Uterus (tissue), 2 donors: ENCODE data around the gene LY6G5B.

Experiments used
- POLR2A ChIP-seq, 2 donors: fragments of 450-650 bp; IDR thresholded peaks; one replicate each; pipeline ENCODE4 v1.6.1; 2016; ENCODE audit warnings: antibody characterized with exemption in 2 of 2, mild to moderate bottlenecking in 1 of 2, moderate library complexity in 1 of 2
- TF ChIP-seq, protein P1 (sequence below), 4 experiments: fragments of 200-600 bp in 2 of 4; fragments of 450-650 bp in 2 of 4; sonication (generic) in 2 of 4; IDR thresholded peaks; one replicate each; pipeline ENCODE4 v1.5.1; 2016 to 2019; ENCODE audit warnings: antibody characterized with exemption in 4 of 4, mild to moderate bottlenecking in 2 of 4, moderate library complexity in 1 of 4

DNA sequence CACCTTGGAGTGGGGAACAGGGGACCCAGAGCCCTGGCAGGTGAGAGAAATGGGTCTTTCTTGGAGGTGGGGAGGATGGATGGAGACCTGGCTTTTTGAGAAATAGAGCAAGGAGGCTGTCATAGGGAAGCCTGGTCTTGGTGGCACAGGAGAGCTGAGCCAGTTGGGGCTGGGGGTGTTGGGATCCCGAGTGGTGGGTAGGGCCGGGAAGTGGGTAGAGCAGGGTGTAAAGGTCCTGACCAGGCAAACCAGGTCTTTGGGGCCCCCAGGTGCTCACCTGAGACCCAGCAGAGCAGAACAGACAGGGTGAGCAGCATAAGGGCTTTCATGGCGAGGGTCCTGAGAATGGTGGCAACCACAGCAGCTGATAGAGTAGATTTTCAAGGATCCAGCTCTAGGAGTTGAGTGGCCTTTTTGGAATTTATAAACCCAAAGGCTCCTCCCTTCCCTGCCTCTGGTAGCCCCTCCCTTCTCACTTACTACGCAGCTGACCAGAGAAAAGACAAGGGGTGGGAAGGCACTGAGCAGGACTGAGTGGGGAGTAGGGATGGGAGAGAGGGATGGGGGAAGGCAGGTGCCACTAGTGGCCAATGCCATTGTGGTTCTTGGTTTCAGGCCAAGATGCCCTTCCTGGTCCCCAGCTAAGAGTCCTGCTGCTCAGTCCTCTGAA lies 51.7 kb downstream of the LY6G5B start, which contains the start of gene LY6G6C:
- TF ChIP-seq, protein P1, sequence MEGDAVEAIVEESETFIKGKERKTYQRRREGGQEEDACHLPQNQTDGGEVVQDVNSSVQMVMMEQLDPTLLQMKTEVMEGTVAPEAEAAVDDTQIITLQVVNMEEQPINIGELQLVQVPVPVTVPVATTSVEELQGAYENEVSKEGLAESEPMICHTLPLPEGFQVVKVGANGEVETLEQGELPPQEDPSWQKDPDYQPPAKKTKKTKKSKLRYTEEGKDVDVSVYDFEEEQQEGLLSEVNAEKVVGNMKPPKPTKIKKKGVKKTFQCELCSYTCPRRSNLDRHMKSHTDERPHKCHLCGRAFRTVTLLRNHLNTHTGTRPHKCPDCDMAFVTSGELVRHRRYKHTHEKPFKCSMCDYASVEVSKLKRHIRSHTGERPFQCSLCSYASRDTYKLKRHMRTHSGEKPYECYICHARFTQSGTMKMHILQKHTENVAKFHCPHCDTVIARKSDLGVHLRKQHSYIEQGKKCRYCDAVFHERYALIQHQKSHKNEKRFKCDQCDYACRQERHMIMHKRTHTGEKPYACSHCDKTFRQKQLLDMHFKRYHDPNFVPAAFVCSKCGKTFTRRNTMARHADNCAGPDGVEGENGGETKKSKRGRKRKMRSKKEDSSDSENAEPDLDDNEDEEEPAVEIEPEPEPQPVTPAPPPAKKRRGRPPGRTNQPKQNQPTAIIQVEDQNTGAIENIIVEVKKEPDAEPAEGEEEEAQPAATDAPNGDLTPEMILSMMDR (IDR thresholded peaks at IDR 0.05), result no peak
- no peak for TF ChIP-seq POLR2A (IDR thresholded peaks at IDR 0.05)
